Bronchial smooth muscle cell (primary cell): Measurements from ENCODE around the gene SLC7A4. TPM values are rescaled to one million over a fixed set of nuclear protein-coding genes. Genes with fewer than 3 reads are reported as not detected.

ENCODE experiments used
- total RNA-seq: library from RNA; depleted of rRNA; stranded (reverse); fragments of >200 nt; gene quantifications from 2 replicates; pipeline ENCODE4 v1.2.1, GENCODE V29; 2014

SLC7A4 gene, protein sequence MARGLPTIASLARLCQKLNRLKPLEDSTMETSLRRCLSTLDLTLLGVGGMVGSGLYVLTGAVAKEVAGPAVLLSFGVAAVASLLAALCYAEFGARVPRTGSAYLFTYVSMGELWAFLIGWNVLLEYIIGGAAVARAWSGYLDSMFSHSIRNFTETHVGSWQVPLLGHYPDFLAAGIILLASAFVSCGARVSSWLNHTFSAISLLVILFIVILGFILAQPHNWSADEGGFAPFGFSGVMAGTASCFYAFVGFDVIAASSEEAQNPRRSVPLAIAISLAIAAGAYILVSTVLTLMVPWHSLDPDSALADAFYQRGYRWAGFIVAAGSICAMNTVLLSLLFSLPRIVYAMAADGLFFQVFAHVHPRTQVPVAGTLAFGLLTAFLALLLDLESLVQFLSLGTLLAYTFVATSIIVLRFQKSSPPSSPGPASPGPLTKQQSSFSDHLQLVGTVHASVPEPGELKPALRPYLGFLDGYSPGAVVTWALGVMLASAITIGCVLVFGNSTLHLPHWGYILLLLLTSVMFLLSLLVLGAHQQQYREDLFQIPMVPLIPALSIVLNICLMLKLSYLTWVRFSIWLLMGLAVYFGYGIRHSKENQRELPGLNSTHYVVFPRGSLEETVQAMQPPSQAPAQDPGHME
- 0.16 and 0.17 TPM in 2 replicates for total RNA-seq

DNA sequence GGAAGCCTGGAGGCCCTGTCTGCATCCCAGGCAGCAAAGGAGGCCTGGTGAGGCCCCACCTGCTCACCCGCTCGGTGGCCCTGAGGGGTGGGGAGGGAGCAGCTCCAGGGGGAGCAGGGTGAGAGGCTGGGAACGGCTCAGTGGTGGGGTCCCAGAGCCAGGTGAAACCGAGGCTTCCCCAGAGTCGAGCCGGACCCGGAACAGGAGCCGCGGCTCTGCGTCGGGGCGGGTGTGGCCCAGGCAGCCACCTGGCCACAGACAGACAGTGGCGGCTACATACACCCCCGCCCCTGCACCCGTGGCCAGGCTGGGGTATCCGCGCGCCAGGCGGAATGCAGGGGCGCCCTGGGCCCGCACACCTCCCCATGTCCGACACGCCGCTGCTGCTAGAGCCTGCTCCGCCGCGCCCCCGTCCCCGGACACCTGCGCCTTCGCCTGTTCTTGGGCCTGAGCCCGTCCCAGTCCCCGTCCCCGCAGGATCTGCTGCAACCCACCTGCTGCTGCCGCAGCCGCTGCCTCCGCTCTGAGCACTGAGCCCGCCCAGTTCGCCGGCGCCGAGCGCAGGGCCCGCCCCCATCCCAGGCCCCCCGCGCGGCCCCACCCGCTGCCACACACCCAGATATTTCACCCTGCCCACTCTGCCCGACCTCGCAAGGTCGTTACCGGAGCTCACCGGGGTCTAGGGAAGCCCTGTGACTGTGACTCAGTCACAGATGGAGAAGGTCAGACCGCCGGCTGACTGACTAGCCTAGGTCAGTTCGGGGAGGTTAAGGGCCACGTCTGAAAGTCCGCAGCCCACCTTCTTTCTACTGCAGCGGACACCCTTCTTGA lies at the start of gene SLC7A4:
SLC7A4 (minus strand) TSS at position 525 of the 831 bp plus-strand sequence. CDS start 749 bp downstream, outside the sequence.

DNA sequence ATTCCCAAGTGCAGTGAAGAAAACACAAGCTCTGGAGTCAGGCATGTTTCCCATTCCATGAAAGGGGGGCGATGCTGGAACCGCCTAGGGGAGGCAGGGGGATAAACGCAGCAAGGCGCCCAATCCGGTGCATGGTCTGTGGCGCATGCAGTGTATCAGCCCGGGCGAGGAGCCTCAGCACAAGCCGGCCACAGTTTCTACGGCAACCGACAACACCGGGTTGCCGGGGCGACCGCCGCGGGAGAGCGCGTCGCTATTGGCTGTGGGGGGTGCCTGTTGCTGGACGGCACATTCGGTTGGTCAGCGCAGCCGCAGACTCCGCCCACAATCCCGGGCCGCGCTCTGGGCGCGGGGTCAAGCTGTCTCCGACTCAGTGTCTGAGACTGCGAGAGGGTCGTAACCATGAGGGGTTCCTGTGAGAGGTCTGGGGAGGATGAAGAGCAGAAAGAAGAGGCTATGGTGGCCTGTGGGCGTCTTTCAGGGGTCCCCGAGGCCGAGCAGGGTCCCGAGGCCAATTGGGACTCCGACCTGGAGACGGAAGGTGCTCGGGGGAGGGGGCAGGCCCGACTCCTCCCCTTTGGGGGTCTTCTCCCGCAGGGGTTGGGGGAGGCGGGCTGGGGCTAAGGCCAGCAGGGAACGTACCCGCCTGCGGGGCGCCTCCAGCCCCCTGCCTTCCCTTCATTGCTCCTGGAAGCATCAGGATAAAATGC lies 13.4 kb upstream of the SLC7A4 start, which contains the start of gene LRRC74B:
LRRC74B (plus strand) TSS at position 362 of the 710 bp plus-strand sequence; CDS start at position 403, 41 bp downstream.

DNA sequence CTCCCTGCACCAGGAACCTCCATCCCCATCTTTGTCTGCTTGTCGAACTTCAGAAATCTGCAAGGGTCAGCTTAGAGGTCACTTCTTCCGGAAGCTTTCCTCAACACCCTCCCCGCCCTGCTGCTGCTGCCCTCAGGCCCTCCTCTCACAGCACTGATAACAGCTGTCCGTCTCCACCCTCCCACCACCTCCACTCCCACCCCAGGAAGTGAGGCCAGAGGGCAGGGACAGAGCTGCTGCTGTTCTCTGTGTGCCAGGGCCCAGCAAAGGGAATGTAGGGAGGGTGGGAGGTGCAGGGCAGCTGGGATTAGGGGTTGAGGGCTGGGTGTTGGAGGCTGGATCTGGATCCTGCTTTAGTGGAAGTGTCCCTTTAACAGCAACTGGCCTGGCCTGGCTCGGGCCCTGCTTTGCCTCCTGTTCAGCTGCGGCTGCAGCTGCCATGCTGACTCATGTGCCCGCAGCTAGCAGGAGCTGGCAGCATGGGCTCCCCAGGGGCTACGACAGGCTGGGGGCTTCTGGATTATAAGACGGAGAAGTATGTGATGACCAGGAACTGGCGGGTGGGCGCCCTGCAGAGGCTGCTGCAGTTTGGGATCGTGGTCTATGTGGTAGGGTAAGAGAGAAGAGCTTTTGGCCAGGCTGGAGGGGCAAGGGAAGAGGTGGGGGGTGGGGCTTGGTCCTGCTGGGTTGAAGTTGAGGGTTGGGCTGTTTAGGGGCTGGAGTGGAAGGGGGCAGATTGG lies 17.5 kb downstream of the SLC7A4 start, which contains the start of gene P2RX6:
P2RX6 (plus strand) TSS at position 440 of the 740 bp plus-strand sequence; CDS start at position 450, 10 bp downstream.

DNA sequence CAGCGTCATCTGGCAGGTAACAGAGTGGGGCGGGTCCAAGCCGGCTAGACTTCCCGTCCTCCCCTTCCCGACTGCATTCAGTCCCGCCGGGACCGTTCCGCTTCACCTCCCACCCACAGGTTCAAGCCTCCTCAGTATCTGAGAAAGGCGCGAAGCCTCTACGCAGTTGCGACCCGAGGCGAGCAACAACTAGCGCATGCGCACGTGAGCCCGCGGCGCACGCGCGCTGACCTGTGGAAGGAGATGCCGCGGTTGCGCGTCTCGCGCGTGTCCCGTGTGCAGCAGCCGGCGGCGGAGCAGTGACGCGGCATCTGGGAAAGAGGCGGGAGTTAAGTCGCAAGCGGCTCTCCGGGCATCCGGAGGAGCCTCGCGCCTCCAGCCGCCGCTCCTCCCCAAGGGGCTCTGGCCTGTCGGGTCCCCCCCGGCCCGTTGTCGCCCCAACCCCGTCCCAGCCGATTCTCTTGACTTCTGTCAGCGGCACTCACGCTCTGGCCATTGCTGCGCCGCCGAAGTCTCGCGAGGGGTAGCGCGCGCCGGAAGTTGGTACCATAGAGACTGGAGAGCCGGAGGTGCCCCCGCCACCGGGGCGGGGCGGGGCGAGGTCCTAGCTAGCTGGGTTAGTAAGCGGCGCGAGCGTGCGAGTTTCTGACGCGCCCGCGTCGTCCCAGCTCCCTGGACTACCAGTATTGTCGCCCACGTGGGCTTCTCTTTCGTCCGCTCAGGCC lies 30.6 kb downstream of the SLC7A4 start, which contains the start of gene THAP7:
THAP7 (minus strand) TSS at position 518 of the 725 bp plus-strand sequence; CDS start at position 311, 207 bp downstream.

DNA sequence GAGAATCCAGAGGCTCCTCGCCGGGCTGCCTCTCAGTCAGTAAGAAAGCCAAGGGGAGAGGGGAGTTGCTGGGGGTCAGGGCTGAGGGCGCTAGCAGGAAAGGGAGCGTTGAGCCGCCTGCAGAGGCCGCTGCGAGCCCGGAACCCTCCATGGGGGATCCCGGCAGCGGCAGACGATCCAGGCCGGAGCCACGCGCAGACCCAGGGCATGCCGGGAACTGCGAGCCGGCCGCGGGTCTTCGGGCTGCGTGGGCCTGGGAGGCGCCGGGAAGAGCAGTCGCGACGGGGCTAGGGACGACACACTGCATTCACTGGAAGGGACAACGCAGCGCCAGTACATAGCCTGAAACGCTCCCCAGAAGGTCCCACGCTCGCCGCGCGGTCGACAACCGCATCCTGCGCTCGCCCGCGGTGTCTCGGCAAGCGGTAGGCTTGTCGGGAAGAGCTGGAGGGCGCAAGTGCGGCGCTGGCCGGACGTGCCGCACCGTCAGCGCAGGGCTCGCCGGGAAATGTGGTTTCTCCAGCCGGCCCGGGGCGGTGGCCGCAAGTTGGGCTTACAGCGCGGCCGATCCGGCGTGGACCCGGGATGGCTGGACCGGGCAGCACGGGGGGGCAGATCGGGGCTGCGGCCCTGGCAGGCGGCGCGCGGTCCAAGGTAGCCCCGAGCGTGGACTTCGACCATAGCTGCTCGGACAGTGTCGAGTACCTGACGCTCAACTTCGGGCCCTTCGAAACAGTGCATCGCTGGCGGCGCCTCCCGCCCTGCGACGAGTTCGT lies 50.4 kb downstream of the SLC7A4 start, which contains the start of gene LZTR1:
LZTR1 (plus strand) TSS at position 511 of the 776 bp plus-strand sequence; CDS start at position 586, 75 bp downstream.

Other genes with a start within 250 kb of the SLC7A4 start
- gene PI4KA, start 173.8 kb downstream of the SLC7A4 start, total RNA-seq, result 22.5 and 27.9 TPM in 2 replicates
- gene SNAP29, start 173.6 kb downstream of the SLC7A4 start, total RNA-seq, result 5.8 and 7.1 TPM in 2 replicates
- 20.8 and 24.0 TPM in 2 replicates for gene CRKL, start 115.2 kb downstream of the SLC7A4 start, total RNA-seq
- 1.1 and 1.4 TPM in 2 replicates for gene AIFM3, start 65.3 kb downstream of the SLC7A4 start, total RNA-seq
- 53.6 and 64.0 TPM in 2 replicates for gene LZTR1, start 50.3 kb downstream of the SLC7A4 start, total RNA-seq
- gene THAP7, start 30.4 kb downstream of the SLC7A4 start, total RNA-seq, result 18.3 and 19.3 TPM in 2 replicates
- 2.6 and 6.9 TPM in 2 replicates for gene P2RX6, start 17.4 kb downstream of the SLC7A4 start, total RNA-seq
- under 0.01 TPM in 2 replicates for gene LRRC74B, start 13.4 kb upstream of the SLC7A4 start, total RNA-seq